HuH-7 (cell line): Measurements from ENCODE around the gene FOXA3.
"Not testable (repeated sequence)": the region's sequence is repeated elsewhere in the genome, so short reads cannot be mapped to it uniquely, and the experiment has no call there.

Source experiments
- DNase-seq: peaks from one replicate; pipeline ENCODE4 v3.0.0; 2011; ENCODE audit warnings: low spot score

FOXA3 gene

GRCh38 chr19:45828523-45828922, 35.6 kb upstream of the FOXA3 start:
- no peak for DNase-seq

GRCh38 chr19:45828945-45829344, 35.2 kb upstream of the FOXA3 start:
- DNase-seq, result no peak

GRCh38 chr19:45834970-45835369, 29.2 kb upstream of the FOXA3 start:
- no peak for DNase-seq

GRCh38 chr19:45842198-45842597, 21.9 kb upstream of the FOXA3 start:
- DNase-seq, result no peak

GRCh38 chr19:45847663-45848062, 16.5 kb upstream of the FOXA3 start:
- no peak for DNase-seq

- no peak for DNase-seq
Observed at GRCh38 chr19:45848922-45849321, 15.2 kb upstream of the FOXA3 start.

- DNase-seq, result no peak
Observed at GRCh38 chr19:45852145-45852750, 11.9 kb upstream of the FOXA3 start.

GRCh38 chr19:45852983-45853382, 11.1 kb upstream of the FOXA3 start:
- no peak for DNase-seq

- DNase-seq, result no peak
Observed at GRCh38 chr19:45854167-45854778, 9.9 kb upstream of the FOXA3 start.

GRCh38 chr19:45860359-45861259, 3.5 kb upstream of the FOXA3 start:
- no peak for DNase-seq

- no peak for DNase-seq
Observed at GRCh38 chr19:45862271-45862563, 1.9 kb upstream of the FOXA3 start.

GRCh38 chr19:45862564-45863334, 1.4 kb upstream of the FOXA3 start, which contains the start of gene SYMPK:
Gene SYMPK (minus strand): TSS chr19:45863147. CDS start chr19:45854495, 8,652 bp downstream.
- DNase-seq, result peak; percentile 97

- no peak for DNase-seq
Observed at GRCh38 chr19:45863335-45863839, 739 bp upstream of the FOXA3 start.

GRCh38 chr19:45864629-45865082, 530 bp downstream of the FOXA3 start:
- no peak for DNase-seq

- no peak for DNase-seq
Observed at GRCh38 chr19:45865269-45865948, 1.3 kb downstream of the FOXA3 start.

GRCh38 chr19:45866400-45867176, 2.5 kb downstream of the FOXA3 start:
- DNase-seq, result no peak

GRCh38 chr19:45867241-45867640, 3.1 kb downstream of the FOXA3 start:
- not testable (repeated sequence) for DNase-seq

GRCh38 chr19:45870798-45871197, 6.7 kb downstream of the FOXA3 start:
- DNase-seq, result no peak

- DNase-seq, result no peak
Observed at GRCh38 chr19:45872095-45872919, 8.2 kb downstream of the FOXA3 start.
